H9 (cell line): ENCODE measurements around the gene EPYC. TPM values are rescaled to one million over a fixed set of nuclear protein-coding genes. Genes with fewer than 3 reads are reported as not detected.

Experiments
- DNase-seq: peaks from one replicate; pipeline ENCODE4 v3.0.0-alpha.2; 2017
- H2AFZ ChIP-seq: one replicate; pipeline ENCODE4 v1.6.1; 2013; ENCODE audit warnings: mild to moderate bottlenecking, low read length, control low read depth, moderate library complexity
- H2AK5ac ChIP-seq: 2 replicates; pipeline ENCODE4 v1.6.1; 2013; ENCODE audit warnings: low read length, control low read depth, mixed read lengths; ENCODE audit not compliant: insufficient read length
- H2BK120ac ChIP-seq: one replicate; pipeline ENCODE4 v1.6.1; 2013; ENCODE audit warnings: low read depth, mild to moderate bottlenecking, low read length, control low read depth, inconsistent platforms; ENCODE audit not compliant: poor library complexity, severe bottlenecking
- H2BK12ac ChIP-seq: 2 replicates; pipeline ENCODE4 v1.6.1; 2013; ENCODE audit warnings: low read length, control low read depth, mixed read lengths, low read depth; ENCODE audit not compliant: insufficient read length
- H2BK15ac ChIP-seq: 2 replicates; pipeline ENCODE4 v1.6.1; 2013; ENCODE audit warnings: low read depth, low read length, control low read depth
- H2BK20ac ChIP-seq: one replicate; pipeline ENCODE4 v1.6.1; 2013; ENCODE audit warnings: low read depth, mild to moderate bottlenecking, low read length, control low read depth, inconsistent platforms; ENCODE audit not compliant: poor library complexity, severe bottlenecking
- H2BK5ac ChIP-seq: 2 replicates; pipeline ENCODE4 v1.6.1; 2013; ENCODE audit warnings: low read length, control low read depth, mixed read lengths; ENCODE audit not compliant: insufficient read length
- H3K14ac ChIP-seq: 2 replicates; pipeline ENCODE4 v1.6.1; 2013; ENCODE audit warnings: low read length, control low read depth; ENCODE audit not compliant: insufficient read depth
- H3K18ac ChIP-seq: 2 replicates; pipeline ENCODE4 v1.6.1; 2013; ENCODE audit warnings: low read depth, mild to moderate bottlenecking, mixed read lengths, low read length, control low read depth; ENCODE audit not compliant: insufficient read length
- H3K23ac ChIP-seq: 2 replicates; pipeline ENCODE4 v1.6.1; 2013; ENCODE audit warnings: low read length, control low read depth, mixed read lengths, low read depth; ENCODE audit not compliant: insufficient read length
- H3K23me2 ChIP-seq: 2 replicates; pipeline ENCODE4 v1.6.1; 2013; ENCODE audit warnings: low read depth, mild to moderate bottlenecking, mixed read lengths, low read length, control low read depth; ENCODE audit not compliant: insufficient read length, poor library complexity, severe bottlenecking
- H3K27ac ChIP-seq: 2 replicates; pipeline ENCODE4 v1.5.1; 2013; ENCODE audit warnings: low read length, control low read depth, mixed read lengths, low read depth; ENCODE audit not compliant: insufficient read length
- H3K27me3 ChIP-seq: 2 replicates; pipeline ENCODE4 v1.6.1; 2013; ENCODE audit warnings: low read length, control low read depth, inconsistent platforms; ENCODE audit not compliant: insufficient read depth
- H3K4ac ChIP-seq: 2 replicates; pipeline ENCODE4 v1.6.1; 2013; ENCODE audit warnings: low read depth, mild to moderate bottlenecking, control low read depth, inconsistent platforms, low read length, moderate library complexity
- H3K4me1 ChIP-seq: 2 replicates; pipeline ENCODE4 v1.6.1; 2013; ENCODE audit warnings: low read length, control low read depth, inconsistent platforms; ENCODE audit not compliant: insufficient read depth
- H3K4me2 ChIP-seq: 2 replicates; pipeline ENCODE4 v1.6.1; 2013; ENCODE audit warnings: low read length, control low read depth, mixed read lengths; ENCODE audit not compliant: insufficient read length, insufficient read depth
- H3K56ac ChIP-seq: 2 replicates; pipeline ENCODE4 v1.6.1; 2013; ENCODE audit warnings: low read depth, mild to moderate bottlenecking, mixed read lengths, low read length, control low read depth; ENCODE audit not compliant: insufficient read length
- H3K79me1 ChIP-seq: 2 replicates; pipeline ENCODE4 v1.6.1; 2013; ENCODE audit warnings: low read depth, mild to moderate bottlenecking, moderate library complexity, low read length, control low read depth, inconsistent platforms; ENCODE audit not compliant: insufficient read depth, poor library complexity, severe bottlenecking
- H3K79me2 ChIP-seq: 2 replicates; pipeline ENCODE4 v1.6.1; 2013; ENCODE audit warnings: low read length, control low read depth, inconsistent platforms; ENCODE audit not compliant: insufficient read depth
- H3K9ac ChIP-seq: 2 replicates; pipeline ENCODE4 v1.6.1; 2013; ENCODE audit warnings: low read length, control low read depth, mixed read lengths; ENCODE audit not compliant: insufficient read length; ENCODE audit errors: extremely low read depth
- H3K9me3 ChIP-seq: one replicate; pipeline ENCODE4 v1.6.1; 2013; ENCODE audit warnings: low read depth, low read length, inconsistent platforms; ENCODE audit not compliant: control insufficient read depth
- H3T11ph ChIP-seq: one replicate; pipeline ENCODE4 v1.6.1; 2013; ENCODE audit warnings: mild to moderate bottlenecking, low read length, control low read depth, inconsistent platforms
- H4K20me1 ChIP-seq: one replicate; pipeline ENCODE4 v1.6.1; 2013; ENCODE audit not compliant: control insufficient read depth, insufficient read length, insufficient read depth
- H4K5ac ChIP-seq: 2 replicates; pipeline ENCODE4 v1.6.1; 2013; ENCODE audit warnings: low read depth, mild to moderate bottlenecking, mixed read lengths, low read length, control low read depth; ENCODE audit not compliant: insufficient read length
- H4K8ac ChIP-seq: replicated peaks from 2 replicates; pipeline ENCODE4 v1.6.1; 2013; ENCODE audit warnings: low read length, control low read depth, mixed read lengths, low read depth; ENCODE audit not compliant: insufficient read length
- H4K91ac ChIP-seq: 2 replicates; pipeline ENCODE4 v1.6.1; 2013; ENCODE audit warnings: low read depth, mild to moderate bottlenecking, moderate library complexity, mixed read lengths, low read length, control low read depth; ENCODE audit not compliant: insufficient read length
- H3K27ac Mint-ChIP-seq, 3 experiments: 2 replicates in 2 of 3; 3 replicates in 1 of 3; pipeline ENCODE4 v1.8.0; 2020 to 2021; ENCODE audit warnings: mixed read lengths in 3 of 3, mild to moderate bottlenecking in 1 of 3, moderate library complexity in 1 of 3
- H3K27me3 Mint-ChIP-seq: 2 replicates; pipeline ENCODE4 v1.8.0; 2021; ENCODE audit warnings: low read depth, mild to moderate bottlenecking, moderate library complexity, mixed read lengths
- H3K36me3 Mint-ChIP-seq, 3 experiments: 2 replicates in 2 of 3; 3 replicates in 1 of 3; pipeline ENCODE4 v1.8.0; 2020 to 2021; ENCODE audit warnings: low read depth in 3 of 3, mixed read lengths in 3 of 3; ENCODE audit not compliant: insufficient read depth in 1 of 3
- H3K4me1 Mint-ChIP-seq, 2 experiments: 2 replicates each; pipeline ENCODE4 v1.8.0; 2020; ENCODE audit warnings: mixed read lengths in 2 of 2
- H3K4me3 Mint-ChIP-seq, 2 experiments: 2 replicates in 1 of 2; 3 replicates in 1 of 2; pipeline ENCODE4 v1.8.0; 2020 to 2021; ENCODE audit warnings: mild to moderate bottlenecking in 2 of 2, mixed read lengths in 2 of 2, moderate library complexity in 1 of 2
- H3K9me3 Mint-ChIP-seq, 2 experiments: 2 replicates in 1 of 2; 3 replicates in 1 of 2; pipeline ENCODE4 v1.8.0; 2020; ENCODE audit warnings: mild to moderate bottlenecking in 2 of 2, mixed read lengths in 2 of 2, moderate library complexity in 1 of 2
- CTCF ChIP-seq: fragments of 200-600 bp; sonication (generic); conservative IDR thresholded peaks from 3 replicates; pipeline ENCODE4 v1.8.0; 2021; ENCODE audit warnings: antibody characterized with exemption, mild to moderate bottlenecking
- total RNA-seq: library from RNA; stranded (reverse); gene quantifications from 2 replicates; pipeline ENCODE4 v1.2.1, GENCODE V29; 2021

Gene EPYC
- total RNA-seq, 1 experiment from 2014 or later = not detected

GRCh38 chr12:91003737-91004136 is 1.0 kb downstream of the EPYC start:
- H3K27me3 Mint-ChIP-seq = peaks cover 4% of the 10 kb centered on the region; the same call in 1 of the 2 replicates
- Histone ChIP-seq H3K9me3 (no peaks in the 10 kb centered on the region), H3K79me2 (no peaks in the 10 kb centered on the region), H3K27ac (no peak overlapping the region), H3K14ac (no peak overlapping the region), H3K27me3 (no peaks in the 10 kb centered on the region), H3K9ac (no peak overlapping the region), H2BK5ac (no peak overlapping the region), H2AK5ac (no peak overlapping the region), H3K4ac (no peak overlapping the region), H3K4me2 (no peak overlapping the region), H3K23ac (no peak overlapping the region), H3K56ac (no peak overlapping the region), H4K20me1 (no peaks in the 10 kb centered on the region), H2BK20ac (no peak overlapping the region), H3T11ph (no peak overlapping the region), H3K18ac (no peak overlapping the region), H3K23me2 (no peaks in the 10 kb centered on the region), H4K5ac (no peak overlapping the region), H2BK15ac (no peak overlapping the region), H2BK12ac (no peak overlapping the region), H3K4me1 (no peaks in the 10 kb centered on the region), H4K91ac (no peak overlapping the region), H4K8ac (no peak overlapping the region), H3K79me1 (no peaks in the 10 kb centered on the region), H2AFZ (no peak overlapping the region), H2BK120ac (no peak overlapping the region)
- no peaks in the 10 kb centered on the region for H3K9me3 Mint-ChIP-seq
- no peak for TF ChIP-seq CTCF
- no peaks in the 10 kb centered on the region for H3K4me1 Mint-ChIP-seq
- DNase-seq = no peak
- H3K27ac Mint-ChIP-seq = no peak overlapping the region
- no peaks in the 10 kb centered on the region for H3K36me3 Mint-ChIP-seq
- no peak overlapping the region for H3K4me3 Mint-ChIP-seq
